Measurements from ENCODE around the gene ART1. TPM values are rescaled to one million over a fixed set of nuclear protein-coding genes. Genes with fewer than 3 reads are reported as not detected.

Gene ART1
- total and polyA plus RNA-seq, 4 donors = not detected

- Histone ChIP-seq H3K36me3 (ENCODE audit: control insufficient read depth in 4 of 4, insufficient read depth in 3 of 4, low read depth in 1 of 4, low read length in 3 of 4) (peaks cover 17 to 70% (median 44%) of the 10 kb centered on the region in 4 donors), H3K9ac (ENCODE audit: low read depth in 1 of 2, low read length in 2 of 2) (no peak overlapping the region), H3K27me3 (ENCODE audit: control insufficient read depth in 4 of 4, insufficient read depth in 4 of 4, low read length in 3 of 4) (no peaks in the 10 kb centered on the region), H3K9me3 (ENCODE audit: control insufficient read depth in 4 of 4, low read length in 3 of 4) (no peaks in the 10 kb centered on the region), H3K4me1 (ENCODE audit: control insufficient read depth in 4 of 4, insufficient read depth in 4 of 4, low read length in 3 of 4) (peaks cover 0 to 5% (median 0%) of the 10 kb centered on the region in 4 donors), H3K27ac (ENCODE audit: low read depth in 1 of 2, low read length in 2 of 2) (no peak overlapping the region), H3K4me3 (ENCODE audit: low read depth in 1 of 3, low read length in 3 of 3) (no peak overlapping the region)
- no peak for DNase-seq (ENCODE audit: low spot score)
- TF ChIP-seq CTCF (IDR thresholded peaks at IDR 0.05; ENCODE audit: low read depth, low read length, missing input control) = no peak
- TF ChIP-seq NR2F2 (IDR thresholded peaks at IDR 0.05) = no peak
- TF ChIP-seq YY1 (IDR thresholded peaks at IDR 0.05) = no peak
- no peak for TF ChIP-seq ATF3 (IDR thresholded peaks at IDR 0.05)
- no peak for TF ChIP-seq FOXA2 (IDR thresholded peaks at IDR 0.05)
- no peak for TF ChIP-seq FOXA1 (IDR thresholded peaks at IDR 0.05)
- TF ChIP-seq TAF1 (conservative IDR thresholded peaks at IDR 0.05) = no peak
- WGBS = 51% methylated on average over 2 of the region's 2 CpGs
These were observed 39.9 kb downstream of the ART1 start for GRCh38 chr11:3684819-3685172.

GRCh38 chr11:3685923-3686322 is 41.0 kb downstream of the ART1 start:
- Histone ChIP-seq H3K9ac (ENCODE audit: low read depth in 1 of 2, low read length in 2 of 2) (no peak overlapping the region), H3K4me3 (ENCODE audit: low read depth in 1 of 3, low read length in 3 of 3) (no peak overlapping the region), H3K9me3 (ENCODE audit: control insufficient read depth in 4 of 4, low read length in 3 of 4) (no peaks in the 10 kb centered on the region), H3K27me3 (ENCODE audit: control insufficient read depth in 4 of 4, insufficient read depth in 4 of 4, low read length in 3 of 4) (no peaks in the 10 kb centered on the region), H3K27ac (ENCODE audit: low read depth in 1 of 2, low read length in 2 of 2) (no peak overlapping the region), H3K4me1 (ENCODE audit: control insufficient read depth in 4 of 4, insufficient read depth in 4 of 4, low read length in 3 of 4) (peaks cover 0 to 5% (median 0%) of the 10 kb centered on the region in 4 donors), H3K36me3 (ENCODE audit: control insufficient read depth in 4 of 4, insufficient read depth in 3 of 4, low read depth in 1 of 4, low read length in 3 of 4) (peaks cover 14 to 68% (median 42%) of the 10 kb centered on the region in 4 donors)
- 90% methylated on average over 7 of the region's 7 CpGs for WGBS
- no peak for TF ChIP-seq YY1 (IDR thresholded peaks at IDR 0.05)
- TF ChIP-seq RAD21 (IDR thresholded peaks at IDR 0.05) = no peak
- TF ChIP-seq NR2F2 (IDR thresholded peaks at IDR 0.05) = no peak
- TF ChIP-seq REST (IDR thresholded peaks at IDR 0.05) = no peak
- no peak for TF ChIP-seq FOXA2 (IDR thresholded peaks at IDR 0.05)
- no peak for TF ChIP-seq HNF4A (conservative IDR thresholded peaks at IDR 0.05)
- TF ChIP-seq HNF4G (IDR thresholded peaks at IDR 0.05) = no peak
- no peak for TF ChIP-seq EGR1 (IDR thresholded peaks at IDR 0.05; ENCODE audit: low read depth in 2 of 2)
- TF ChIP-seq JUND (IDR thresholded peaks at IDR 0.05) = no peak
- TF ChIP-seq ATF3 (IDR thresholded peaks at IDR 0.05) = no peak
- DNase-seq (ENCODE audit: low spot score) = no peak

GRCh38 chr11:3686751-3687150 is 41.8 kb downstream of the ART1 start:
- H3K4me3 ChIP-seq (ENCODE audit: low read depth in 1 of 3, low read length in 3 of 3) = no peak overlapping the region
- H3K4me1 ChIP-seq (ENCODE audit: control insufficient read depth in 4 of 4, insufficient read depth in 4 of 4, low read length in 3 of 4) = peaks cover 0 to 5% (median 0%) of the 10 kb centered on the region in 4 donors
- no peak overlapping the region for H3K27ac ChIP-seq (ENCODE audit: low read depth in 1 of 2, low read length in 2 of 2)
- no peak overlapping the region for H3K9ac ChIP-seq (ENCODE audit: low read depth in 1 of 2, low read length in 2 of 2)
- no peaks in the 10 kb centered on the region for H3K27me3 ChIP-seq (ENCODE audit: control insufficient read depth in 4 of 4, insufficient read depth in 4 of 4, low read length in 3 of 4)
- H3K9me3 ChIP-seq (ENCODE audit: control insufficient read depth in 4 of 4, low read length in 3 of 4) = no peaks in the 10 kb centered on the region
- no peak for DNase-seq (ENCODE audit: low spot score)
- WGBS = 95% methylated on average over 4 of the region's 4 CpGs
- H3K36me3 ChIP-seq (ENCODE audit: control insufficient read depth in 4 of 4, insufficient read depth in 3 of 4, low read depth in 1 of 4, low read length in 3 of 4) = peaks cover 12 to 64% (median 45%) of the 10 kb centered on the region in 4 donors
- no peak for TF ChIP-seq EGR1 (IDR thresholded peaks at IDR 0.05; ENCODE audit: low read depth in 2 of 2)
- TF ChIP-seq FOXA2 (IDR thresholded peaks at IDR 0.05) = no peak
- no peak for TF ChIP-seq YY1 (IDR thresholded peaks at IDR 0.05)
- TF ChIP-seq SP1 (IDR thresholded peaks at IDR 0.05) = no peak
- TF ChIP-seq REST (IDR thresholded peaks at IDR 0.05) = no peak
- TF ChIP-seq GABPA (IDR thresholded peaks at IDR 0.05 in 1 of 2, conservative IDR thresholded peaks at IDR 0.05 in 1 of 2) = no peak
- TF ChIP-seq FOXA1 (IDR thresholded peaks at IDR 0.05) = no peak
- no peak for TF ChIP-seq NR2F2 (IDR thresholded peaks at IDR 0.05)
- TF ChIP-seq RXRA (IDR thresholded peaks at IDR 0.05) = no peak
- no peak for TF ChIP-seq TAF1 (conservative IDR thresholded peaks at IDR 0.05)
- TF ChIP-seq RAD21 (IDR thresholded peaks at IDR 0.05) = no peak
- TF ChIP-seq HNF4A (conservative IDR thresholded peaks at IDR 0.05) = no peak
- TF ChIP-seq ATF3 (IDR thresholded peaks at IDR 0.05) = no peak
